ENCODE data around the gene MVB12B.

- no peak for TF ChIP-seq CTCF (IDR thresholded peaks at IDR 0.05 in 4 of 5, conservative IDR thresholded peaks at IDR 0.05 in 1 of 5)
- TF ChIP-seq POLR2A (IDR thresholded peaks at IDR 0.05), result no peak
These were observed 124.1 kb downstream of the MVB12B start for GRCh38 chr9:126450668-126451205.
